Thoracic aorta (tissue), 2 donors: ENCODE measurements around the gene ARHGEF11. TPM values are rescaled to one million over a fixed set of nuclear protein-coding genes. Genes with fewer than 3 reads are reported as not detected.

Experiments used
- ATAC-seq: fragments of 150-250 bp; one replicate; pipeline ENCODE4 v1.8.0; 2017; ENCODE audit warnings: low read depth; ENCODE audit not compliant: insufficient number of reproducible peaks, low FRiP score
- DNase-seq: peaks from one replicate; pipeline ENCODE4 v3.0.0-alpha.2; 2020; ENCODE audit warnings: low spot score
- H3K27ac ChIP-seq, 2 donors: fragments of 200-600 bp; sonication (generic); 1 replicate in 1 of 2; 2 replicates in 1 of 2; pipeline ENCODE4 v1.5.1; 2016; ENCODE audit warnings: mild to moderate bottlenecking in 2 of 2, moderate library complexity in 2 of 2
- H3K27me3 ChIP-seq: fragments of 200-600 bp; sonication (generic); replicated peaks from 2 replicates; pipeline ENCODE4 v1.6.0; 2016; ENCODE audit warnings: mild to moderate bottlenecking; ENCODE audit not compliant: insufficient read depth
- H3K36me3 ChIP-seq: fragments of 200-600 bp; sonication (generic); one replicate; pipeline ENCODE4 v1.5.1; 2016
- H3K4me1 ChIP-seq, 2 donors: fragments of 200-600 bp; sonication (generic); 1 replicate in 1 of 2; 2 replicates in 1 of 2; pipeline versions ENCODE4 v1.5.1 to v1.6.0; 2016; ENCODE audit warnings: low read depth in 2 of 2, mild to moderate bottlenecking in 1 of 2; ENCODE audit not compliant: control insufficient read depth in 1 of 2
- H3K4me3 ChIP-seq: fragments of 200-600 bp; sonication (generic); 2 replicates; pipeline ENCODE4 v1.5.1; 2016; ENCODE audit warnings: mild to moderate bottlenecking
- H3K9me3 ChIP-seq: fragments of 200-600 bp; sonication (generic); 2 replicates; pipeline ENCODE4 v1.5.1; 2016
- total RNA-seq, 2 donors: library from RNA; depleted of rRNA; stranded (reverse); fragments of >200 nt; gene quantifications; one replicate each; pipeline versions ENCODE4 v1.1.0 to v1.2.3, GENCODE V29; 2016
- TF ChIP-seq, protein P1 (sequence below): fragments of 200-600 bp; sonication (generic); IDR thresholded peaks from one replicate; pipeline ENCODE4 v1.5.1; 2019; ENCODE audit warnings: antibody characterized with exemption

ARHGEF11 gene
- total RNA-seq, 2 donors from 2014 or later = 40.3 to 40.6 TPM

DNA sequence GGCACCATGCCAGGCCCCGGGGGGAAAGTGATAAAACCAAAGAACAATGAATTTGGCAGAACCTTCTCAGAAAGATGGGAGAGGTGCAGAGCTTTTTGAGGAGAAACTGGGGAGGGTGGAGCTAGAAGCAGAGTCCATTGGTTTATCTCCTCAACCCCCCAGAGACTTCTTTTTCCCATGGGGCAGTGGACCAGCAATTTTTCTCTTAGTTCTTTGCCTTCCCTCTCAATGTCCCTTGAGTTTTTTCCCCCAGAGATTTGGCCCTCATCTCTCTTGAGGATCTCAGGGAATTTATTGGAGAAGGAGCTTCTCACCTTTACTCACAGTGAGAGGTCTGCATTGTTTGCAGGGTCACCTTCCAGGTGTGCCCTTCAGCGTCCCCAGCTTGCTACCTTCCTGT, 5.3 kb upstream of the ARHGEF11 start:
- H3K27ac ChIP-seq = no peak overlapping the region
- H3K27me3 ChIP-seq = no peaks in the 10 kb centered on the region
- no peak overlapping the region for H3K4me3 ChIP-seq
- TF ChIP-seq, protein P1, sequence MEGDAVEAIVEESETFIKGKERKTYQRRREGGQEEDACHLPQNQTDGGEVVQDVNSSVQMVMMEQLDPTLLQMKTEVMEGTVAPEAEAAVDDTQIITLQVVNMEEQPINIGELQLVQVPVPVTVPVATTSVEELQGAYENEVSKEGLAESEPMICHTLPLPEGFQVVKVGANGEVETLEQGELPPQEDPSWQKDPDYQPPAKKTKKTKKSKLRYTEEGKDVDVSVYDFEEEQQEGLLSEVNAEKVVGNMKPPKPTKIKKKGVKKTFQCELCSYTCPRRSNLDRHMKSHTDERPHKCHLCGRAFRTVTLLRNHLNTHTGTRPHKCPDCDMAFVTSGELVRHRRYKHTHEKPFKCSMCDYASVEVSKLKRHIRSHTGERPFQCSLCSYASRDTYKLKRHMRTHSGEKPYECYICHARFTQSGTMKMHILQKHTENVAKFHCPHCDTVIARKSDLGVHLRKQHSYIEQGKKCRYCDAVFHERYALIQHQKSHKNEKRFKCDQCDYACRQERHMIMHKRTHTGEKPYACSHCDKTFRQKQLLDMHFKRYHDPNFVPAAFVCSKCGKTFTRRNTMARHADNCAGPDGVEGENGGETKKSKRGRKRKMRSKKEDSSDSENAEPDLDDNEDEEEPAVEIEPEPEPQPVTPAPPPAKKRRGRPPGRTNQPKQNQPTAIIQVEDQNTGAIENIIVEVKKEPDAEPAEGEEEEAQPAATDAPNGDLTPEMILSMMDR = no peak
- peaks cover 4% of the 10 kb centered on the region for H3K9me3 ChIP-seq
- ATAC-seq (no peak), DNase-seq (no peak)
- no peaks in the 10 kb centered on the region for H3K36me3 ChIP-seq
- H3K4me1 ChIP-seq = no peaks in the 10 kb centered on the region

DNA sequence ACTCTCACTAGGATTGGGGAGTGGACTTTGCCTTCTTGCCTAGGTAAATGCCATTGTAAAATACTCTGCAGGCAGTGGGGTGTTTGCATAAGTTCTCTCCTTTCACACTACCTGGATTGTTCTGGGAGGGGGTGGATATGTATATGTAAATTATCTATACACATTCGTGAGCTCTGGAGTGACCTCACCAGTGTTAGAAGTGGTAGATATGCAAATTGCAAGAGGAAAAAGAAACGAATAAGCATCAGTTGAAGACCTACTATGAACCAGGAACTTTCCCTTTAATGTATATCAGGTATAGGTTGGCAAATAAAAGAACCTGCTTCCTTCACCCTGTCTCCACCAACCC, 1.5 kb upstream of the ARHGEF11 start:
- DNase-seq = no peak
- no peak for ATAC-seq
- no peaks in the 10 kb centered on the region for H3K36me3 ChIP-seq
- H3K9me3 ChIP-seq = peaks cover under 1% of the 10 kb centered on the region
- no peak overlapping the region for H3K4me3 ChIP-seq
- no peaks in the 10 kb centered on the region for H3K27me3 ChIP-seq
- H3K4me1 ChIP-seq = peaks cover 26 to 29% of the 10 kb centered on the region in 2 donors
- TF ChIP-seq, protein P1 = no peak
- H3K27ac ChIP-seq = no peak overlapping the region

DNA sequence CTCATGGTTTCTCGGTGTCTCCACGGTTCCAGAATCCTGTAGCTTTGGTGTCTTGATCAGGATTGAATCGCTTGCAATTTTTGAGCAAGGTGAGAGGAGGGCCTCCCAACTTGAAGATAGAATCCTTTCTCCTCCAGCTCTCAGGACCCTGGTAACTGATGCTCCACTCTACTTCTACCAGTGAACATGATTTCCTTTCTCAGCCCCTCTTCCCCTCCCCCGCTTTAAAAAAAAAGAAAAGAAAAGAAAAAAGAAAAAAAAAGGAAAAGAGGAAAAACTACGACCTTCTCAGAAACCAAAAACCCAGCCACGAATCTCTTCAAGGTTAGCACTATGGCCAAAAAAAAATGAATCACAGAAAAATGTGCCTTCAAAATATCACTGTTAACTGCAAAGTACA, 1.2 kb downstream of the ARHGEF11 start:
- no peak for ATAC-seq
- Histone ChIP-seq H3K4me3 (peak overlapping the region; percentile 91), H3K36me3 (no peaks in the 10 kb centered on the region), H3K27me3 (no peaks in the 10 kb centered on the region), H3K27ac (no peak overlapping the region), H3K4me1 (peaks cover 32 to 36% of the 10 kb centered on the region in 2 donors), H3K9me3 (no peaks in the 10 kb centered on the region)
- no peak for DNase-seq
- TF ChIP-seq, protein P1 = no peak

DNA sequence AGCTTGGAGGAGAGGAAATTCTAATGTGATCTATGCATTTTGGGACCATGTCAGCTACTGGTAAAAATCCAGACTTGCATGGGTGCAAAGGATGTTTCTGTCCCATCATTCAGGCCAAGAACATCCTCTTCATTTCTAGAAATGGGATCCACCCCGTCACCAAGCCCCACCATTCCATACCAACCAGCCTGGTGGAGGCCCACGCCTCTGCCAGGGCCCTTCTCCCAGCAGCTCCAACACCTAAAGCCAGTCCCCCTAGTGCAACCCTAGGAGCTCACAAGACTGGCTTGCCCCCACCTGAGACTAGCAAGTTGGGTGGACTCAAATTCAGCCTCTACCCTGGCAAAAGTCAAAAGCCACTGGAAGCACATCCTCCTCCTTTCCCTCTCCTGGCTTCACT, 1.9 kb downstream of the ARHGEF11 start:
- TF ChIP-seq, protein P1 = no peak
- DNase-seq (no peak), ATAC-seq (no peak)
- Histone ChIP-seq H3K27me3 (no peaks in the 10 kb centered on the region), H3K4me1 (peaks cover 32 to 36% of the 10 kb centered on the region in 2 donors), H3K4me3 (peak overlapping the region; percentile 91), H3K36me3 (no peaks in the 10 kb centered on the region), H3K27ac (no peak overlapping the region), H3K9me3 (no peaks in the 10 kb centered on the region)

DNA sequence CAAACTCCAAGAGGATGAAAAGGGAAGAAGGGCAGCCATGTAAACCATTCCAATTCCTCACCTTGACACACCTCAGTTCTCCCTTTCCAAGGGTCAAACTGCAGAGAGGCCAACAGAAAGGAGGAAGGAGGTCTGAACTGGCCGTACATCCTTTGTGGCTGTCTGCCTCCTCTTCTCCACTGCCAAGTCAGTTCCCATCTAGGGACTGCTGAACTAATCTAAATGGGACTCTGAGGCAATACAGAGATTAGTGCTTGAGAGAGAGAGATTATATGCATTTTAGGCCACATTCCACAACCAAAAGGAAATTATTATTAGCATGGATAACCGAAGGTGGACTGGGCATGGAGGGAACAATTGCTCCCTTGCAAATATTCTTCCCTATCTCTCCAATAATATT, 2.7 kb downstream of the ARHGEF11 start:
- TF ChIP-seq, protein P1 = no peak
- ATAC-seq (no peak), DNase-seq (no peak)
- Histone ChIP-seq H3K27ac (no peak overlapping the region), H3K36me3 (no peaks in the 10 kb centered on the region), H3K4me1 (peaks cover 32 to 36% of the 10 kb centered on the region in 2 donors), H3K4me3 (peak overlapping the region; percentile 91), H3K9me3 (no peaks in the 10 kb centered on the region), H3K27me3 (no peaks in the 10 kb centered on the region)
